HG03175 (cell line): Measurements from ENCODE around the gene HOOK2.
"Not testable (repeated sequence)": the region's sequence is repeated elsewhere in the genome, so short reads cannot be mapped to it uniquely, and the experiment has no call there.

ENCODE experiments used
- ATAC-seq: cut with Tn5 transposase; IDR thresholded peaks from one replicate; pipeline ENCODE4 v1.9.1; 2021; ENCODE audit warnings: mild to moderate bottlenecking, moderate library complexity; ENCODE audit not compliant: unreplicated experiment

HOOK2 gene, protein sequence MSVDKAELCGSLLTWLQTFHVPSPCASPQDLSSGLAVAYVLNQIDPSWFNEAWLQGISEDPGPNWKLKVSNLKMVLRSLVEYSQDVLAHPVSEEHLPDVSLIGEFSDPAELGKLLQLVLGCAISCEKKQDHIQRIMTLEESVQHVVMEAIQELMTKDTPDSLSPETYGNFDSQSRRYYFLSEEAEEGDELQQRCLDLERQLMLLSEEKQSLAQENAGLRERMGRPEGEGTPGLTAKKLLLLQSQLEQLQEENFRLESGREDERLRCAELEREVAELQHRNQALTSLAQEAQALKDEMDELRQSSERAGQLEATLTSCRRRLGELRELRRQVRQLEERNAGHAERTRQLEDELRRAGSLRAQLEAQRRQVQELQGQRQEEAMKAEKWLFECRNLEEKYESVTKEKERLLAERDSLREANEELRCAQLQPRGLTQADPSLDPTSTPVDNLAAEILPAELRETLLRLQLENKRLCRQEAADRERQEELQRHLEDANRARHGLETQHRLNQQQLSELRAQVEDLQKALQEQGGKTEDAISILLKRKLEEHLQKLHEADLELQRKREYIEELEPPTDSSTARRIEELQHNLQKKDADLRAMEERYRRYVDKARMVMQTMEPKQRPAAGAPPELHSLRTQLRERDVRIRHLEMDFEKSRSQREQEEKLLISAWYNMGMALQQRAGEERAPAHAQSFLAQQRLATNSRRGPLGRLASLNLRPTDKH

DNA sequence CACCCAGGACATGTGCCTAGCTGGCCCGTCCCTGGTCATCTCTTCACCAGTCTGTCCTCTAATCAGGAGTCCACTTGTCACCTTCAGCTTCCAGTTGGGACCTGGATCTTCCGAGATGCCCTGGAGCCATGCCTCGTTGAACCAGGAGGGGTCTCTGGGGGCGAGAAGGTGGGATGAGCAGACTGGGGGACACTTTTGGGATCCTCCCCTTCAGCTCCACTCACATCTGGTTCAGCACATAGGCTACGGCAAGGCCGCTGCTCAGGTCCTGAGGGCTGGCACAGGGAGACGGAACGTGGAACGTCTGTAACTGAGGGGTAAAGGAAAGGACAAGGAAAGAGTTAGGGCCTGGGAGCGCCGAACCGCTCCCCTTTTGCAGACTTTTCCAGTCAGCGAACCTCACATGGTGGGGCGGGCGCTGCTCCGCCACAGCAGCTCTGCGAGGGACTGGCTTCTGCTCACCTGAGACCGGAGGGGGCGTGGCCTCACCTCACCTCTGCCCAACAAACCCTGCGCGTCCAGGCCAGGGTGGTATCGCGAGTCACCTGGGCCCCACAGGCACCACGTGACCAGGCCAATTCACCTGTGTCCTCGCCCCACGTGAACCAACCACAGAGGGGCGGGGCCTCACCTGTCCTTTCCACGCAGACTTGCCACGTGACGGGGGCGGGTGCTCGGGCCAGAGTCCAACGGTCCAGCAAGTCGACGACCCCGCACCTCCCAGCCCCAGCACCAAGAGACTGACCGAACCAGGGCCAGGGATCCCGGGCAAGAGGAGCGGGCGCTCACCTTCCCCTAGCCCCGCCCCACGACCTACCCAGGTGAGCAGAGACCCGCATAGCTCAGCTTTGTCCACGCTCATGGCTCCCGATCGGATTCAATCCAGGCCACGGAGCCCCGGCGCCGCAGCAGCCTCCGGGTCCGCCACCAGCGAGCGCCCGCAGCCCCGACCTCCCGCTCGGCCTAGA lies at the start of gene HOOK2:
HOOK2 (minus strand) TSS at position 965 of the 968 bp plus-strand sequence; CDS start at position 862, 103 bp downstream.
- no peak for ATAC-seq

DNA sequence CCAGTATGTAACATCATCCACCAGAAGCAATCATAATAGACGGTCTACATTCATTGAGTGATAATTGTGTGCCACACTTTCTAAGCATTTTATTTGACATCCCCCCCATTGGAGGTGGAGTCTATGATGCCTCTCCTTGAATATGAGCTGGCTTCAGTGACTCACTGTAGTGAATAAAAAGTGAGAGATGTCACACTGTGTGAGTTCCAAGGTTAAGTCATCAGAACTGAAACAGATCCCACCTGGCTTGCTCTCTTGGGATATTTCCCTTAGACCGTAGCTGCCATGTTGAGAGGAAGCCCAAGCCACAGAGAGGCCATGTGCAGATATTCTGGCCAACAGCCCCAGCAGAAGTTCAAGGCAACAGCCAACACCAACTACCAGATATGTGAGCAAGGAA lies 46.4 kb upstream of the HOOK2 start:
- ATAC-seq = no peak

DNA sequence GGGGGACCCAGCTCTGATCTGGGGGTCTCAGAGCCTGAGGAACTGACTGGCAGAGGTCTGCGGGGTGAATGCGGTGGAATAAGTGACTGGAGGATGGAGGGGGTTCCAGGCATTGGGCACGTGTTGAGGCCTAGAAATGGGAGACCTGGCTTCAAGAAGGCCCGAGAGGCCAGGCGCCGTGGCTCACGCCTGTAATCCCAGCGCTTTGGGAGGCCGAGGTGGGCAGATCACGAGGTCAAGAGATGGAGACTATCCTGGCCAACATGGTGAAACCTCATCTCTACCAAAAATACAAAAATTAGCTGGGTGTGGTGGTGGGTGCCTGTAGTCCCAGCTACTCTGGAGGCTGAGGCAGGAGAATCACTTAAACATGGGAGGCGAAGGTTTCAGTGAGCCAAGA lies 42.5 kb upstream of the HOOK2 start:
- ATAC-seq = not testable (repeated sequence)

DNA sequence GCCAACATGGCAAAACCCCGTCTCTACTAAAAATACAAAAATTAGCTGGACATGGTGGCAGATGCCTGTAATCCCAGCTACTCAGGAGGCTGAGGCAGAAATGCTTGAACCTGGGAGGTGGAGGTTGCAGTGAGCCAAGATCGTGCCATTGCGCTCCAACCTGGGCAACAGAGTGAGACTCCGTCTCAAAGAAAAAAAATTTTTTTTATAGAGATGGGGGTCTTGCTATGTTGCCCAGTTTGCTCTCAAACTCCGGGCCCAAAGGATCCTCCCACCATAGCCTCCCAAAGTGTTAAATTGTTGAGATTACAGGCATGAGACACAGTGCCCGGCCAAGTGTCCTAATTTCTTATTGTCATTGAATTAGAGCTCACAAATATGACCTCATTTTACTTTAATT lies 41.8 kb upstream of the HOOK2 start:
- not testable (repeated sequence) for ATAC-seq

DNA sequence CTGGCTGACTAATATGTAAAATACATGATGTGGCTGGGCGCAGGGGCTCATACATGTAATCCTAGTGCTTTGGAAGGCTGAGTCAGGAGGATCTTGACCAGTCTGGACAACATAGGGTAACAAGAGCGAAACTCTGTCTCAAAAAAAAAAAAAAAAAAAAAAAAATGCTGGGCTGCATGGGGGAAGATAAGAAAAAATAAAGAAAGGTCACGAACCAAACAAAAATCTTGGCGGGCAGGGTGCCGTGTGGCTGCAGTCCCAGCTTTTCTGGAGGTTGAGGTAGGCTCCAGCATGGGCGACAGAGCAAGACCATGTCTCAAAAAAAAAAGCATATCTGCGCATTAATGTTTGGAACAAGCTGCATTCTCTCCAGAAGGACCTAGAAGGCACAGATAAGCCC lies 39.7 kb upstream of the HOOK2 start:
- ATAC-seq = no peak

DNA sequence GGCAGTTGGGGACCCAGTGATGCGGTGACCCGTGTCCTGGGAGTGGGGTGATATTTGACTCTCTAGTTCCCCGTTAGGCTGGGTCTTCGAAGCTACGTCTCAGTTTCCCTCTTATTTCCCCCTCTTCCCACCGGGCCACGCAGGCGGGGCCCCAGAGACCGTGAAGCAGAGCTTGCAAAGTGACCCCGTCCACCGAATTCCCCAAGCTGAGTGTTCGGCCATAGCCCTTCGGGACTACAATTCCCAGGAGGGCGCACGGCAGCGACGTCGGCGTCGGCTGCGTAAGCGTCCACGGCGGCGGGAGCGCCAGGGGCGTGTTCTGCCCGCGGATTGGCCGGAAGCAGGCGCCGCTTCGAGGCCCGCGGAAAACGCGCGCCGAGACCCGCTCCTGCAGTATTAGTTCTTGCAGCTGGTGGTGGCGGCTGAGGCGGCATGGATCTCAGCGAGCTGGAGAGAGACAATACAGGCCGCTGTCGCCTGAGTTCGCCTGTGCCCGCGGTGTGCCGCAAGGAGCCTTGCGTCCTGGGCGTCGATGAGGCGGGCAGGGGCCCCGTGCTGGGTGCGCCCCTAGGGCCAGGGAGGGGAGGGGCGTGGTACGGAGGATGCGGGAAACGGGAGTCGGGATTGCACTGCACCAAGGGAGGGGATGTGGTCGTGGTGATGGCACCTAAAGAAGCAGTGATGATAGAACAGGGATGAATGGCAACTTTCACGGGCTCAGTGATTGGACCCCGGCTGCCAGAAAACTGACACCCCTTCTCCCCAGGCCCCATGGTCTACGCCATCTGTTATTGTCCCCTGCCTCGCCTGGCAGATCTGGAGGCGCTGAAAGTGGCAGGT lies 31.1 kb upstream of the HOOK2 start, which contains the start of gene RNASEH2A:
RNASEH2A (plus strand) TSS at position 343 of the 840 bp plus-strand sequence; CDS start at position 433, 90 bp downstream.
- peak; percentile 75 for ATAC-seq

DNA sequence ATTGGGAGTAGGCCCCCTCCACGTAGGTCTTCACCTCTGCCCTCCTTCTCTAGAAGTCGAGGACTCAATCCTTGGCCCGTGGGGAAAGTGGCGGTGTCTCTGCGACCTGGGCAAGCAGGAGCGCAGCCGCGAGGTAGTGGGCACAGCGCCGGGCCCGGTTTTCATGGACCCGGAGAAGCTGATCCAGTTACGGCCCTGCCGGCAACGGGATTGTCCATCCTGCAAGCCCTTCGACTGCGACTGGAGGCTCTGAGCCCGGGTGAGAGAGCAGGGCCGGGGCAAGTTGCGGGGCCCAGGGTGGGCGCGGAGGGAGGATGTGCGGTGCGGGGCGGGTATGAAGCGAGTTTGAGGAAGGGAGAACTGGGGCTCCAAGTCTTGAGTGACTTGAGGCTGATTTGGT lies 28.7 kb upstream of the HOOK2 start:
- no peak for ATAC-seq

DNA sequence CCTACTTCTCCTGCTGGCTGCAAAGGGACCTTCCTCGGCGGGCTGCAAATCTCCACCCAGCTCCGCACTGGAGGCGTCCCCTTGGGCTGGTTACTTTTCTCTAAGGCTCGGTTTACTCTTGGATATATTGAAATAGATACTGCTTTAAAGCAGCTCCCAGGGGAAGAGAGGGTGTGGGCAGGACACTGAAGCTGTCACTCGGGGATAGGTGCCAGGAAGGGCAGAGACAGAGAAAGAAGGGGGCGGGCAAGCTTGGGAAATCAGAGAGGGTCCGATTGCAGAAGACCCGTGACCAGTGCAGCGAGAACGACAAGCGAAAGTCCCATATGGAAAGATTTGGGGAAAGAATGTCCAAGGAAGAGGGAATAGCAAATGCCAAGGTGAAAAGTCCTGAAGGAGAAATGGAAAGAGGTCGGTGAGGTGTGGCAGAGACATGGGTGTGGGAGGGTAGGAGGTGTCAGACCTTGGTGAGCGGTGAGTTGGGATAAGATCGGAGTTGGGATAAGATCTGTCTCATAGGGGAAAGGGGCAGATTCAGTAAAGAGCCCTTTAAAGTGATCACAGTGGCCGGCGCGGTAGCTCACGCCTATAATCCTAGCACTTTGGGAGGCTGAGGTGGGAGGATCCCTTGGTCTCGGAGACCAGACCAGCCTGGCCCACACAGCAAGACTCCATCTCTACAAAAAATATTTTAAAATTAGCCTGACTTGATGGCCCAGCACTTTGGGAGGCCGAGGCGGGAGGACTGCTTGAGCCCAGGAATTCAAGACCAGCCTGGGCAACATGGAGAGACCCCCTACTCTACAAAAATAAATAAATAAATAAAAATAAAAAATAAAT lies 27.1 kb upstream of the HOOK2 start:
- no peak for ATAC-seq

DNA sequence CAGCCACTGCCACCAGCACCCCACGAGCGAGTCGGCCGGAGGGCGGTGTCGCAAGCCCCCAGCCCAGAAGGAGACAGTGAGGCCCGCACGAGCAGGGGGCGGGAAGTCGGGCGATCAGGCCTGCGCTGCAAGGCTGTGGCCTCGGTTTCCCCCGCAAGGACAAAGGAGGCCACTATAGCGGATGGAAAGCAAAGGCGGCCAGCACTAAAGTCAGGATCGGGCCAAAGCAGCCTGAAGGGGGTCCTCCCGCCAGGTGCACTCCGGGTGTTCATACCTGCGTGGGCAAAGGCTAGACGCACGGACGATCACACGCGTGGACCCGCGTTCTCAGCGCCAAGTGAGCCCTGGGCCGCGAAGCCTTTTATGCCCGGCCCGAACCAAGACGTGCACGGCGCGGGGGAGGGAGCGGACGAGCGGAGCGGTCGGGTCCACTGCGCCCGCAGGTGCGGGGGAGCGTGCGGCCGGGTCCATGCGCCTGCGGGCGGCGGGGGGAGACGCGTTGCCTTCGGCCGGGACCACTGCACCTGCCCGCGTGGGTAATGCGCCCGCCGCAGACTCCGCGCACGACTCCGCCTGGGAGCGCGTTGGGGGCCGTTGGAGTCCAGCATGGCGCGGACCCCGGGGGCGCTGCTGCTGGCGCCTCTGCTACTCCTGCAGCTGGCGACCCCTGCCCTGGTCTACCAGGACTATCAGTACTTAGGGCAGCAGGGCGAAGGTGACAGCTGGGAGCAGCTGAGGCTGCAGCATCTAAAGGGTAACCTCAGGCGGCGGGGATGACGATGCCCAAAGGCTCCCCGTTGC lies 26.3 kb upstream of the HOOK2 start, which contains the start of the genes PRDX2 and THSD8:
PRDX2 (minus strand) TSS at position 335 of the 801 bp plus-strand sequence. CDS start 539 bp downstream, outside the sequence.
THSD8 (plus strand) TSS at position 604 of the 801 bp plus-strand sequence; CDS start at position 607, 3 bp downstream.
- no peak for ATAC-seq

DNA sequence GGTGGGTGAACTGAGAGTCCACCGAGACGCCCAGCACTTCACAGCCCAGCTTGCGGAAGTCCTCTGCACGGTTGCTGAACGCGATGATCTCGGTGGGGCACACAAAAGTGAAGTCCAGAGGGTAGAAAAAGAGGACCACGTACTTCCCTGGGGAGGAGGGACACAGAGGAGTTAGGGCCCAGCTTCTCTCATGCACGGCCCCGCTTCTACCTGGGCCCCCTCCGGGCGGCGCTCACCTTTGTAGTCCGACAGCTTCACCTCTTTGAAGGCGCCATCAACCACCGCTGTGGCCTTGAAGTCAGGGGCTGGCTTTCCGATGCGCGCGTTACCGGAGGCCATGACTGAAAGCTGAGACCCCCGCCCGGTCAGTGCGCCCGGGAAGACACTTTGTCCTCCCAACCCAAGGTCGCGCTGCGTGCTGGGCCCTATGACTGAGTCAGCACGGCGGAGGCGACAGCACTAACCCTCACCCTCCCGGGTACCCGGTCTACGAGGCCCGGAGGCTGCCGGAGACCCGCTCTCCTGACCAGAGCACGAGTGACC lies 25.6 kb upstream of the HOOK2 start:
- ATAC-seq = no peak

DNA sequence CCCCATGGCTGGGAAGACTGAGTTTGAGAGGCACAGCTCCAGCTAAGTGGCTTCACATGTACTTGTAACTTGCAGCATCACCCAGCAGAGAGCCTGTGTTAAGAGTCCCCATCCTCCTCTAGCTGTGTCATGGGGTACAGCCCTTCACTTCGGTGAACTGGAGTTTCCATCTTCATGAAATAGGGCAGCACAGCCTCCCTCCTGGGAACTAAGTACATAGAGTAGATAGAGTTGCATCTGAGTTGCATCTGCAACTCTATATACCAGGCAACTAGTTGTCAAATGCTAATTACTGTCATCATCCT lies 25.1 kb upstream of the HOOK2 start:
- no peak for ATAC-seq

DNA sequence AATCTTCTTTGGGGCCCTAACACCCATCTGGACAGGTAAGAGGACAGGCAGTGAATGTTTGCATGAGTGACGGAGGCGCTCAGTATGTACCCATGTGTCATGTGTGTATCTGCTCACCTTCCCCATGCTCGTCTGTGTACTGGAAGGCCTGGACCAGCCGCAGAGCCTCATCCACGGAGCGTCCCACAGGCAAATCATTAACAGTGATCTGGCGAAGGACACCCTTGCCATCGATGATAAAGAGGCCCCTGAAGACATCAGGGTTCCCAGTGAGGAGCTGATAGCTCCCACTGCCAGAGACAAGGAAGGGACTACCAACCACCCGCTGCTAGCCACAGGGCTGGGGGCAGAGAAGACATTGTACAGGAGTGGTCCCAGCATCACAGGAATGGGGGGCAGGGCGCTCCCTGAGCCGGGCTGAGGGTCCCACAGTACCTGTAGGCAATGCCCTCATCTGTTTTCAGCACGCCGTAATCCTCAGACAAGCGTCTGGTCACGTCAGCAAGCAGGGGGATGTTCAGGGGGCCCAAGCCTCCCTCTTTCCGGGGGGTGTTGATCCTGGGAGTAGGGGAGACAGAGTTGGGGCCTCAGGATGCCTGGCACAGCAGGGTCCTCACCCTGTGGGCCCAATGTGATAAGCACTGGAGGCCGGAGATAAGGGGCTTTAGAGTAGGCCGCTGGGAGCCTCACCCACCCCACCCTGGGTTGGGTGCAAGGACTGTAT lies 24.6 kb upstream of the HOOK2 start:
- no peak for ATAC-seq

DNA sequence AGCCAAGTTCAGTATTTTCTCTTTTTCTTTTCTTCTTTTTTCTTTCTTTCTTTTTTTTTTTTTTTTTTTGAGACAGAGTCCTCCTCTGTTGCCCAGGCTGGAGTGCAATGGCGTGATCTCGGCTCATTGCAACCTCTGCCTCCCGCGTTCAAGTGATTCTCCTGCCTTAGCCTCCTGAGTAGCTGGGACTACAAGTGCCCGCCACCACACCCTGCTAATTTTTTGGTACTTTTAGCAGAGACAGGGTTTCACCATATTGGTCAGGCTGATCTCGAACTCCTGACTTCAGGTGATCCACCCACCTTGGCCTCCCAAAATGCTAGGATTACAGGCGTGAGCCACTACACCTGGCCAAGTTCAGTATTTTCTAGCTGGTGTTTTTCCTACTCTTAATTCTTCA lies 22.3 kb upstream of the HOOK2 start:
- ATAC-seq = not testable (repeated sequence)

DNA sequence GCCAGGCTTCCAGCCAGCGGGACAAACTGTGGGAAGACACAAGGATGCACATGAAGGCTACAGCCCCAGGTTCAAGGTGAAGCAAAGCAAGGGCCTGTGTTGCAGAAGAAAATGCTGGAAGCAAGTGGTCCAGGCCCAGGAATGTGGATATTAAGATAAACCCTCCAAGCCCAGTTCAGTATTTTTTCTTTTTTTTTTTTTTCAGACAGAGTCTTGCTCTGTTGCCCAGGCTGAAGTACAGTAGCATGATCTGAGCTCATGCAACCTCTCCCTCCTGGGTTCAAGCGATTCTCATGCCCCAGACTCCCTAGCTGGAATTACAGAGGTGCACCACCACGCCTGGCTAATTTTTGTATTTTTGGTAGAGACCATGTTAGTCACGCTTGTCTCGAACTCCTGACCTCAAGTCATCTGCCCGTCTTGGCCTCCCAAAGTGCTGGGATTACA lies 21.8 kb upstream of the HOOK2 start:
- no peak for ATAC-seq

DNA sequence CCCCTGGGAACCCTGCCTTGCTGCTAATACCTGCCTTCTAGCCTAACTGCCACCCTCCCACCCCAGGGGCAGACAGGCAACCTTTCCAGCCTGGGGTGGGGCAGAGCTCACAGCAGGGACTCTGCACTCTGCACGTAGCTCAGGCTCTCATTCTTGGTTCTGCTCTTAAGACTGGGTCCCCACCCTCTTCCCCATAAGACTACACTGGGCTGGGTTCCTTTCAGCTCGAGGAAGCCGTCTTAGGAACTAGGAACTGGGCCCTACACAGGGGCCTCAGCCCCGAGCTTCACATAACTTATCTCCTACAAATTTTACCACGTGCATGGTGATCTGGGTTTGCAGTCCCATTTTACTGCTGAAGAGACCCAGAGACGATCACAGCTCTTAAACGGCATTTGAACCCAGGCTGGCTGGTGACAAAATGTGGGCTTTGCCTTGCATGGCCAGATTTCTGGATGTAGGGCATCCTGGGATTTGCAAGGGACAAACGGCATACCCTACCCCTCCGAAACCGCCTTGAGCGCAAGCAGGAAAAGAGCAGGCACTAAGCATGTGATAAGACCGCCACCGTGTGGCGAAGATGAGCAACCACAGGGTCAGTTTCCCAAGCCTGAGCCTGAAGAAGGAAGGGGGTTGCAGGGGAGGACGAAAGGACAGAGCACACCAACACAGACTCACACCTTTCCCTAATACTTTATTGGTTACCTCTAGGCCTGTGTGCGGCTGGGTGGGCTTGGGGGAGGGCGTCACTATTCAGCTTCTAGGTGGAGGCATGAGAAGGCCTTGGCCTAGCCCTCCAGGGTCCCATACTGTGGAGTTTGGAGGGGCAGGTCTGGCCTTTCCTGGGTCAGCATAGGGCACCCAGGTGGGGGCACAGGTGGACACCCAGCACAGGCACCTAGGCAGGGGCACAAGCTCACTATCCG lies 21.1 kb upstream of the HOOK2 start:
- ATAC-seq = no peak

DNA sequence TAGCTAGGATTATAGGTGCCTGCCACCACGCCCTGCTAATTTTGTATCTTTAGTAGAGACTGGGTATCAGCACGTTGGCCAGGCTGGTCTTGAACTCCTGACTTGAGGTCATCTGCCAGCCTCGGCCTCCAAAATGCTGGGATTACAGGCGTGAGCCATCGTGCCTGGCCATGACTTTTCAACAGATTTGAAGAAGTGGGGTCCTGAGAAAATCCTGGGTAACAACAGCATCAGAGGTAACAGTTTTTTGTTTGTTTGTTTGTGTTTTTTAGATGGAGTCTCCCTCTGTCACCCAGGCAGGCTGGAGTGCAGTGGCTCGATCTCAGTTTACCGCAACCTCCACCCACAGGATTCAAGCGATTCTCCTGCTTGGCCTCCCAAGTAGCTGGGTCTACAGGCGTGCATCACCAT lies 19.6 kb upstream of the HOOK2 start:
- ATAC-seq = no peak
